Ovary (tissue), 3 donors: ENCODE data around the gene PPM1J.

Experiments
- EP300 ChIP-seq: sonication (generic); formaldehyde crosslinking; IDR thresholded peaks from one replicate; pipeline ENCODE4 v1.6.1; 2017; ENCODE audit warnings: antibody characterized with exemption
- POLR2A ChIP-seq: fragments of 450-650 bp; IDR thresholded peaks from one replicate; pipeline ENCODE4 v1.6.1; 2017; ENCODE audit warnings: antibody characterized with exemption, mild to moderate bottlenecking, moderate library complexity
- TF ChIP-seq, protein P1 (sequence below), 3 donors: fragments of 450-650 bp in 2 of 3; fragments of 200-600 bp in 1 of 3; IDR thresholded peaks; one replicate each; pipeline versions ENCODE4 v1.5.1 to v1.8.0; 2016 to 2022; ENCODE audit warnings: antibody characterized with exemption in 3 of 3, mild to moderate bottlenecking in 1 of 3
- donor health status: DM: no; HTN: no; CAD: no.

GRCh38 chr1:112735752-112736151 lies 20.6 kb upstream of the PPM1J start:
- TF ChIP-seq, protein P1, sequence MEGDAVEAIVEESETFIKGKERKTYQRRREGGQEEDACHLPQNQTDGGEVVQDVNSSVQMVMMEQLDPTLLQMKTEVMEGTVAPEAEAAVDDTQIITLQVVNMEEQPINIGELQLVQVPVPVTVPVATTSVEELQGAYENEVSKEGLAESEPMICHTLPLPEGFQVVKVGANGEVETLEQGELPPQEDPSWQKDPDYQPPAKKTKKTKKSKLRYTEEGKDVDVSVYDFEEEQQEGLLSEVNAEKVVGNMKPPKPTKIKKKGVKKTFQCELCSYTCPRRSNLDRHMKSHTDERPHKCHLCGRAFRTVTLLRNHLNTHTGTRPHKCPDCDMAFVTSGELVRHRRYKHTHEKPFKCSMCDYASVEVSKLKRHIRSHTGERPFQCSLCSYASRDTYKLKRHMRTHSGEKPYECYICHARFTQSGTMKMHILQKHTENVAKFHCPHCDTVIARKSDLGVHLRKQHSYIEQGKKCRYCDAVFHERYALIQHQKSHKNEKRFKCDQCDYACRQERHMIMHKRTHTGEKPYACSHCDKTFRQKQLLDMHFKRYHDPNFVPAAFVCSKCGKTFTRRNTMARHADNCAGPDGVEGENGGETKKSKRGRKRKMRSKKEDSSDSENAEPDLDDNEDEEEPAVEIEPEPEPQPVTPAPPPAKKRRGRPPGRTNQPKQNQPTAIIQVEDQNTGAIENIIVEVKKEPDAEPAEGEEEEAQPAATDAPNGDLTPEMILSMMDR (IDR thresholded peaks at IDR 0.05): no peak
- TF ChIP-seq POLR2A: no peak
- no peak for TF ChIP-seq EP300
